ENCODE results near the gene TBC1D12.

GRCh38 chr10:94361171-94361794 is 41.1 kb upstream of the TBC1D12 start:
- TF ChIP-seq CTCF (IDR thresholded peaks at IDR 0.05; ENCODE audit: extremely low read depth in 1 of 2, insufficient read depth in 1 of 2, low read depth in 1 of 2, low read length in 2 of 2) (no peak), FOS (IDR thresholded peaks at IDR 0.05; ENCODE audit: borderline replicate concordance, insufficient read depth, low read length) (no peak), EZH2 (IDR thresholded peaks at IDR 0.05; ENCODE audit: borderline replicate concordance, low read depth, low read length, severe bottlenecking) (no peak), POLR2AphosphoS5 (IDR thresholded peaks at IDR 0.05; ENCODE audit: insufficient read depth, low read depth, low read length) (no peak)
- TF ChIP-seq, protein P1, sequence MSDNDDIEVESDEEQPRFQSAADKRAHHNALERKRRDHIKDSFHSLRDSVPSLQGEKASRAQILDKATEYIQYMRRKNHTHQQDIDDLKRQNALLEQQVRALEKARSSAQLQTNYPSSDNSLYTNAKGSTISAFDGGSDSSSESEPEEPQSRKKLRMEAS (IDR thresholded peaks at IDR 0.05; ENCODE audit: insufficient read depth, insufficient read length), result no peak

All from endothelial cell of umbilical vein (primary cell).